GM21447 (cell line): ENCODE measurements around the gene ATM.

ENCODE experiments used
- ATAC-seq: cut with Tn5 transposase; IDR thresholded peaks from one replicate; pipeline ENCODE4 v1.9.1; 2021; ENCODE audit not compliant: unreplicated experiment

Gene ATM

GRCh38 chr11:108222574-108223347 lies at the start of gene ATM, which contains the start of gene NPAT:
TSS of gene ATM (plus strand) at chr11:108223067. CDS start at chr11:108227625, 4,558 bp downstream.
TSS of gene NPAT (minus strand) at chr11:108222638. CDS start at chr11:108222536, 102 bp downstream.
- peak; percentile 74 for ATAC-seq

GRCh38 chr11:108177570-108177969 lies 45.3 kb upstream of the ATM start:
- ATAC-seq: no peak

DNA sequence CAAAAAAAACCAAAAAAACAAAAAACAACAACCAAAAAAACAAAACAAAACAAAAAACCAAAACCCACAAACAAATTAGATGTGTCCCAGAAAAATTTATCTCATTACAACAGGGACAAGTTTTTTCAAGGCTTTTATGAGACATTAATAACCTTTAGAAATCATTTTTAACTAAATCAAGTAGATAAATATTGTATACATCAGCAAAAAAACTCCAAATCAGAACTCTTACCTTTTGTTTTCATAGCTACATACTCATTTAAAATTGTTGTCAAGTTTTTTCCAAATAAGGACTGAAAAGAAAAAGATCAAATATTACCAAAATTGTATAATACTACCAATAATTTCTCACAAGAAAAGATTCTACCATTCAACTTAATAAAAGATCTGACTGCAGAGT lies 29.1 kb upstream of the ATM start:
- no peak for ATAC-seq

- no peak for ATAC-seq
These were observed 26.0 kb upstream of the ATM start for GRCh38 chr11:108196901-108197300.

- ATAC-seq: peak; percentile 33
These were observed 25.5 kb upstream of the ATM start for GRCh38 chr11:108197351-108197750.

DNA sequence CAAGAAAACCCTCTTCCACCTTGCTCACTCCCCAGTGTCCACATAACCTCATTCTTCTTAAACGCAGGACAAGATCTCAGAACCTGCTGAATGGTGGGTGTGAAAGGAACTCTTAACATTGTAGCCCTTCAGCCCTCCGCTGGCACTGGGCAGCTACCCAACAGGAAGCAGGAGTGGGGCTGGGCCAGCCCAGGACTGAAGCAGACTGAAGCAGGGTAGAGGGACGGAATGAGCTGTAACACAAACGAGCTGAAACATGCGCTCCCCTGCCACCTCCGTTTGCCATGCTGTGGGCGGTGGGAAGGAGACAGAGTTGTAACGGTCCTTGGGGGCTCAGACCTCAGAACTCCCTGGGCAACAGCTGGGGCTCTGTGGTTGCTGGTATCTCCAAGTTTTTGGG lies 24.0 kb upstream of the ATM start:
- ATAC-seq: no peak

- ATAC-seq: peak; percentile 88
These were observed 23.2 kb upstream of the ATM start for GRCh38 chr11:108199446-108200321.

DNA sequence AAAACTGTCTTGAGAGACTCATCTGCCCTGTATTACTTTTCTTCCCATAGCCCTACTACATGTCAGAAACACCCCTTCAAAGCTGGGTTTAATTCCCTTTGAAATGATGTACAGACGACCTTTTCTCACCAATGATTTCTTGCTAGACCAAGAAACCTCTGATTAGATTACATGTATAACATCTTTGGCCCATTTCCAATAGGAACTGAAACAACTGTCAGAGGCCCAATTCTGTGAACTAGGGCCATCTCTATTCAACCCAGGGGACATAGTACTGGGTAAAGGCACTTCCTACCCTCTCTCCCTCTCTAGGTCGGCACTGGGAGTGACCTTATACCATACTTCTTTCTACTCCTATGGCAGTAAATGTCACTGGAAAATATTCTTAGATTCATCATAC lies 19.8 kb upstream of the ATM start:
- no peak for ATAC-seq

DNA sequence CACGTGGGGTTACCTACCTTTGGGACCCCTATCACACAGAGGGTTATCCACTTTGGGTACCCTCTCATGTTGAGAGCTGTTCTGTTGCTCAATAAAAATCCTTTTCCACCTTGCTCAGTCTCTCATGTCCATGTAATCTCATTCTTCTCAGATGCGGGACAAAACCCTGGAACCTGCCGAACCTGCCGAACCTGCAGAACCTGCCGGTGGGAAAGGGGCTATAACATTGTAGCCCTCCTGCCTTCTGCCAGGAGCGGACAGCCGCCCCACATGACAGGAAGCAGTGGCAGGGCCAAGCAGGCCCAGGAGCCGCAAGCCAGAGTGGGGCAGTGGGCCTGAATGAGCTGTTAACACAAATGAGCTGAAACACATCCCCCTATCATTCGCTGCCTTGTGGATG lies 18.5 kb upstream of the ATM start:
- no peak for ATAC-seq

DNA sequence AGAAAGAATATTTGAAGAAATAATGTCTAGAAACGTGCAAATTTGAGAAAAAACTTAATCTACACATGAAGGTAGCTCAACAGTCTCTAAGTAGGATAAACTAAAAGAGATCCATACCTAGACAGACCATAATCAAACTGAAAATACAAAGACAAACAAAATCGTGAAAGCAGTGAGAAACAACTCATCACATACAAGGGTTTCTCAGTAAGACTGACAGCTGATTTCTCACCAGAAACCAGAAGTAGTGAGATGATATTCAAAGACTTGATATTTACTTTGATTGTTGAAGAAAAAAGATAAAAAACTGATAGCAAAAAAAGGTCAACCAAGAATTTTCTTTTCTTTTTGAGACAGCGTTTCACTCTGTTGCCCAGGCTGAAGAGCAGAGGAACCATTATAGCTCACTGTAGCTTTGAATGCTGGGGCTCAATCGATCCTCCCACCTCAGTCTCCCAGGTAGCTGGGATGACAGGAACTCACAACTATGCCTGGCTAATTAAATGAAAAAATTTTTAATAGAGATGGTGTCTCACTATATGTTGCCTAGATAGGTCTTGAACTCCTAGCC lies 17.9 kb upstream of the ATM start:
- ATAC-seq: no peak

DNA sequence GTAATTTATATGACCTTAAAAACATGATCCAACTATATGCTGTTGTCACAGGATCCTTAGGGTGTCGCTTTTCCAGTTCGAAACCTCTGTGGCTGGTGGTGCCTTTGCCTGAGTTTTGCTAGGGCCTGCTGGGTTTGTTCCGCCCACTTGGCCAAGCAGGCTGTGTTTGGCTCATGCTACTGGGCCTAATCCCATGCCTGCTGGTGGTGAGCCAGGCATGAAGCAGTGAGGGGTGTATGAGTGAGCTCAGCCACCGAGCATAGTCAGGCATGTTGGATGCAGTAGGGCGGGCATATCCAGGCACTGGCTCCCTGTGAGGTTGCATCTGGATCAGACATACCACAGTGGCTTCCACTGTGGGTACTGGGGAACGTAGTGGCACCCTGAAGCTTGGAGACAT lies 16.7 kb upstream of the ATM start:
- no peak for ATAC-seq

DNA sequence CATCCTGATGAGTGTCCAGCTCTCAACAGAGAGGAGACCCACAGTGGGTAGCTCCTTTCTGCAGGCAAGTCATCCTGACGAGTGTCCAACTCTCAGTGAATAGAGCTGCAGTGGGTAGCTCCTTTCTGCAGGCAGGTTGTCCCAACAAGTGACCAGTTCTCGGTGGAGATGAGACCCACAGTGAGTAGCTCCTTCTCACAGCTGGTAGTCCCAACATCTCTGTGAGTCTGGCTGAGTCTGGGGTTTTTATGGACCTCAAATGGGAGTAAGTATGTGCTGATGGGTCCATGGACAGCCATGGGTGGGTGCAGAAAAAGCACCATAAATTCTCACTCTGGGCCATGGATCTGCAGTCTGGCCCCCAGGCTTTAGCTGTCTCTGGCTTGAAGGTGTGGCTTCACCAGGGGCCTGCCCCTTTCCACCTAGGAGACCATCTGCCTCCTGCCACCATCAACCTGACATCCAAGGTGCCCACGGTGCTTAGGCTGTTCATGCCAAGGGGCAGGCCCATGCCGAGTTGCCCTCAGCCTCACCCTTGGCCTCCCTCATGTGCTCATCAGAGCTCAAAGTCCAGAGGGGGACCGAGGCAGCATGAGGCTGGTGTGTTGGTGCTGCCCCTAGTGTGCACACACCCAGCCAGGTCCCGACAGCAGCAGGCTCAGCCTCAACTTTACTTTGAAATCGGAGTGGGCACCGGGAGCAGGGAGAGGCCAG lies 15.7 kb upstream of the ATM start:
- ATAC-seq: no peak

DNA sequence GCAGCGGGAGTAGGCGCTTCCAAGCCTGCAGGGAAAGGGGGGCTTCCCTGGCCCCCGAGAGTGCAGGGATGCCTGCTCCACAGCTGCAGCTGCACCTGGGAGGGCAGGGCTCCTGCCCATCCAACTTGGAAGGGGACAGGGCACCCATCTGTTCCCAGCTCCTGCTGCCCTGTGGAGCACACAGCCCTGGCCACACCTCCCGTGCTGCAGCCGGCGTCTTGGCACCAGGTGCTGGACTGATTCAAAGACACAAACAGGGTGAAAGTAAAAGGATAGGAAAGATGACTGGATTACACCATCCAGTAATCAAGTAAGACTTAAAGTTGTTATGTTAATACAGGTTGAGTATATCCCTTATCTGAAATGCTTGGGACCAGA lies 15.2 kb upstream of the ATM start:
- ATAC-seq: no peak

- ATAC-seq: no peak
These were observed 12.4 kb upstream of the ATM start for GRCh38 chr11:108210441-108210840.

- ATAC-seq: no peak
These were observed 9.1 kb upstream of the ATM start for GRCh38 chr11:108213784-108214183.

DNA sequence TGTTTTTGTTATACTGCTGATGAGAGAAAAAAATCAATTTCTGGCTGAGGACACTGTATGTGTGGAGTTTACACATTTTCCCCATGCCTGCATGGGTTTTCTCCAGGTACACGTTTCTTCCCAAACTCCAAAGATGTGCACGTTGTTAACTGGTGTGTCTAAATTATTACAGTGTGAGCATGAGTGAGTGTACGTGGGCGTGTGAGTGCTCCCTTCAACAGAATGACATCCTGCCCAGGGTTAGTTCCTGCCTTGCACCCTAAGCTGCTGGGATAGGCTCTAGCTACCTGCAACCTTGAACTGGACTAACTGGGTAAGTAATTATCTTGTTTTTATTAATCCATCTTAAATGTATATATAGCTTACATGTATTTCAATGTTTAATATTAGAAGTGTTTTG lies 5.9 kb upstream of the ATM start:
- no peak for ATAC-seq

- no peak for ATAC-seq
These were observed 4.4 kb upstream of the ATM start for GRCh38 chr11:108218455-108218854.

- no peak for ATAC-seq
These were observed 3.7 kb upstream of the ATM start for GRCh38 chr11:108218912-108219783.

DNA sequence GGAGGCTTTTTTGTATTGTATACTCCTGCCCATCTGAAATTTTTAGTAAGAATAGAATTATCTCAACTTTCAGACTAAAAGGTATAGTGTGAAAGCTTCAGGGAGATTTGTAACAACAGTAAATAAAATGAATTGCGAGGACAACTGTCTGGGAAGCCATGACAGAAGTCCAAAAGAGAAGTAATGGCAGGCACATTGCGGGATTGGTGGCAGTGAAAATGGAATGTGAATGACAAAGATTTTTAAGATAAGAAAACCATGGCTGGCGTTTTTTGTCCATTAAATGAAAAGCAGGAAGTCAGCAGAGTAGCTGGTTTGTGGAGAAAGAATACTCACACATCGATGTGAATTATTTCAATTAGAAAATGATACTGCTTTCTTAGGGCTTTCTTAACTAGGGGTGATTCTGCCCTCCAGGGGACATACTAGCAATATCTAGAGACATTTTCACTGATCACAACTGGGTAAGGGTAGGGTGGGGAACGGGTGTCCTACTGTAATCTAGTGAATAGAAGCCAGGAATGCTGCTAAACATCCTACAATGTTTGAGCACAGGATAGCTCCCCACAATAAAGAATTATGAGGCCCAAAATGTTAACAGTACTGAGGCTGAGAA lies 2.0 kb upstream of the ATM start:
- ATAC-seq: no peak

DNA sequence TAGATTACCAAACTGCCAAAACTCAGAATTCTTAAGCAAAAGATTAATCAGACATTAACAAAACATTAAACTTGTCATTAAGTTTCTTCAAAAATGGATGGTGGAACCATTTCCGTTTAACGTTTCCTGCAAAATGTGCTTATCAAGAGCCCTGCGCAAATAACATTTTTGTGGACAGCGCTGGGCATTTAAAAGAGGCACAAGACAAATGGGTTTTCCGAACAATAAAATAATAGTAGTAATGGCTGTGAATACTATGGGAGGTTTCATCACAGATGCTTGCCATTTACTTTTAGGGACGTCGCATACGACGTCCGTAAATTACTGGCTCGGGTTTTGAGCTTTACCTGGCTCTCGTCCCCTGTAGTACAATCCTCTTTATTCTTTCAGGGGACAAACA lies 1.5 kb upstream of the ATM start:
- no peak for ATAC-seq
